GM21619 (cell line): ENCODE results near the gene C4BPB.

Experiments
- ATAC-seq: cut with Tn5 transposase; IDR thresholded peaks from one replicate; pipeline ENCODE4 v1.9.1; 2021; ENCODE audit not compliant: unreplicated experiment

The C4BPB gene

DNA sequence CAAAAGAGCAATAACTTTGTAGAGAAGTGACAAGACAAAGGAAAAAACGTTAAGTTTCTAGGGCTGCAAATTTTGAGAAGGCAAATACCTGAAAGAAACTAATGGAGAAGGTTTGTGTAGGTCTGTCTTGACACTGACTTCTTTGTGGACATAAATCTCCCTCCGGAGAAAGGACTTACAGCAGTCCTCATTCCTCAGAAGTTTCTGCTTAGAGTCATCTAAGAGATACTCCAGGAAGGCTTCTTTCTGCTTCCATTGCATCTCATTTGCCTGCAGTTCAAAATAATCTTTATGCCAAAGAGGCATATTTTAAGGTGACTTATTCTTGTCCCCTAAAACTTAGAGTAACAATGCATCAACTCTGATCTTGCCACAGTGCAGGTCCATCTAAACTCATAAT lies 4.4 kb upstream of the C4BPB start:
- no peak for ATAC-seq

- peak; percentile 84 for ATAC-seq
Observed at GRCh38 chr1:207084701-207085180, 3.9 kb upstream of the C4BPB start.

DNA sequence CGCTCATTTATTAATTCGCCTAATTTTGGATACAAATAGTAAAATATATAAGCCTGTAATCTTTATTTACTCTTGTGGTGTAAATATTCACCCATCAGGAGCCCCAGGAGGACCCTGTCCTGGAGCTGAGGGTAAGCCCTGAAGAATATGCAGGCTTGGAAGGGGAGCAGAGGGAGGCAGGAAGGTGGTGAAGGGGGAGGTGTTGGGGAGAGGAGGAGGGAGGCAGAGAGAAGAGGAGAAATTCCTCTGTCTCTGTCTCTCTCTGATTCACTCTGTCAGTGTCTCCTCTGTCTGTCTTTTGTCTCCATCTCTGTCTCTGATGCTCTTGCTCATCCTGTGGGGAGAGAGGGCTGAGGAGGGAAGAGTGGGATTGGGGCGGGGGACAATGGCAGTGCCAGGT lies 2.8 kb upstream of the C4BPB start:
- ATAC-seq, result no peak

- ATAC-seq, result no peak
Observed at GRCh38 chr1:207088161-207088560, 499 bp upstream of the C4BPB start.

DNA sequence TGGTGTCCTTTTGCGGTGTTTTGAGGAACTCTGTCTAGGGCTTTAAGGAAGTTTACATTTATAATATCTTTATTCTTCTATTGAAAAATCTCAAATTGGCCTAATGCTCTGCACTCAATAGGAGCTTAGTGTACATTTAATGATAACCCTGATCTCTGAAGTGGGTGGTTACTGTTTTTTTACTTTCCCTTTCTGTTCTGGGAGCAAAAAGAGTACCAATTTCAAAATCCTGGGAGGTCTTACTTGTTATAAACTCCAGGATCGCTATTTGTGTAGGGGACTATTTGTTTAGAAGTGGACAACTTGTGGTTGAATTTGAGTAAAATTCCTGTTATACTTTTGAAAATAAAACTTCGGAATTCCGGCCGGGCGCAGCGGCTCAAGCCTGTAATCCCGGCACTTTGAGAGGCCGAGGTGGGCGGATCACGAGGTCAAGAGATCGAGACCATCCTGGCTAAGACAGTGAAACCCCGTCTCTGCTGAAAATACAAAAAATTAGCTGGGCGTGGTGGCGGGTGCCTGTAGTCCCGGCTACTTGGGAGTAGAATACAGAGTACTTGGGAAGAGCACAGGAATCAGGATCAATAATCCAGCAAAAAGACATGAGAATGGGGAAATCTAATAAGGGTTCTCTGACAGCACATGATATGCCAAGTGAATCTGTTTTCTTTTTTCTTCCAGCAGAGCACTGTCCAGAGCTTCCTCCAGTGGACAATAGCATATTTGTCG lies 1.1 kb downstream of the C4BPB start:
- no peak for ATAC-seq

DNA sequence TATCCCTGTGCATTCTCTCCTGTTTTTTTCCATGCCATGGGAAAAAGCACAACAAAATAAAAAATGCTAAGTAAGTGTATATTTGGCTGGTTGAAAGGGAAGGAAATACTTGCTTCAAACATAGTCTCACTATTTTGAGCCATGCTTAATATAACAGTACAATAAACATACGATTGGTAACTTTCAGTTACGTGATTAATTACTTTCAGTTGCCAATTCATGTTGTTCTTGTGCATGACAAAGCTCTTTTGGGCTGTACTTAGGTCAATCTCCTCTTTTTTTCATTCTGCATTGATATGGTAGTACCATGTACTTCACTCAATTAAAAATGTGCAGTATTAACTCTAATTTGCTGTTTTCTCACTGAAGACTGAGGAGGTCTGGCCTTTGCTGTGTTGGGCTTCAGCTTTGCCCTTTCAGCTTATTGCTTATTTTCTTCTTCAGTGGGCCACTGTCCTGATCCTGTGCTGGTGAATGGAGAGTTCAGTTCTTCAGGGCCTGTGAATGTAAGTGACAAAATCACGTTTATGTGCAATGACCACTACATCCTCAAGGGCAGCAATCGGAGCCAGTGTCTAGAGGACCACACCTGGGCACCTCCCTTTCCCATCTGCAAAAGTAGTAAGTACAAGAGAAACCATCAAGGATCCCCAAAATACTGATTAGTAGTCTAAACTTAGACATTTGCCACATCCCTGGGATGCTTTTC lies 2.7 kb downstream of the C4BPB start:
- no peak for ATAC-seq

GRCh38 chr1:207093944-207094343 lies 5.3 kb downstream of the C4BPB start:
- ATAC-seq, result no peak

DNA sequence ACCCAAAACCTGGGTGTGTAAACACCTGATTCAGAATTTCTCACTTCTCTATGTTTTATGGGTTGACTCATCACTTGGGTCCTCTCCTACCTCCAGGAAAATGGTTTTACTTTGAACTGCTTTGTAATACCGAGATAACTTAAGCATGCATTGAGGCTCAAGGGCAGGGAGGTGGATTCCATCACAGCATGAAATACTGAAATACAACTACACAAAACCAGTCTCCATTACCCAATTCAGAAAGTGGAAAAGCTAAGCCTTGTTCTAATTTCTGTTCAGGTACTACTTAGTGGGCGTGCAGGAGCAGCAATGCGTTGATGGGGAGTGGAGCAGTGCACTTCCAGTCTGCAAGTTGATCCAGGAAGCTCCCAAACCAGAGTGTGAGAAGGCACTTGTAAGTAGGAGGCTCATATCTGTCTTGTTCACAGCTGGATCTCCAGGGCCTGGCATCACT lies 9.2 kb downstream of the C4BPB start:
- peak; percentile 84 for ATAC-seq

DNA sequence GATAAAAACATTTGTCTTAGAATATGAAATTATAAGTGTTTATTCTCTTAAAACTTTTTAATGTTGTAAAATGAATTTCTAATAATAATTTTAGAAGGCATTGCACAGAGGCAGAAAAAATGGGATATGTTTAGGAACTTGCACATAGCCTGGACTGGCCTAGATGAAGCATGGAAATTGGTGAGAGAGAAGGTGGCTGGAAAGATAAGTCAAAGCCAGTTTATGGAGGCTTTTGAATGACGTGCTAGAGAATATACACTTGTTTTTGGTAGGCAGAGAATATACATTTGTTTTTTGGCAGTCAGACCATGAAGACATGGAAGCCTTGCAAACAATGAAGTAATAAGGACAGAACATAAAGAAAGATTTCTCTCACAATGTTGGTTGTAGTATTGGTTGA lies 13.1 kb downstream of the C4BPB start:
- ATAC-seq, result no peak

- no peak for ATAC-seq
Observed at GRCh38 chr1:207102146-207102545, 13.5 kb downstream of the C4BPB start.

GRCh38 chr1:207102659-207103058 lies 14.0 kb downstream of the C4BPB start:
- no peak for ATAC-seq

DNA sequence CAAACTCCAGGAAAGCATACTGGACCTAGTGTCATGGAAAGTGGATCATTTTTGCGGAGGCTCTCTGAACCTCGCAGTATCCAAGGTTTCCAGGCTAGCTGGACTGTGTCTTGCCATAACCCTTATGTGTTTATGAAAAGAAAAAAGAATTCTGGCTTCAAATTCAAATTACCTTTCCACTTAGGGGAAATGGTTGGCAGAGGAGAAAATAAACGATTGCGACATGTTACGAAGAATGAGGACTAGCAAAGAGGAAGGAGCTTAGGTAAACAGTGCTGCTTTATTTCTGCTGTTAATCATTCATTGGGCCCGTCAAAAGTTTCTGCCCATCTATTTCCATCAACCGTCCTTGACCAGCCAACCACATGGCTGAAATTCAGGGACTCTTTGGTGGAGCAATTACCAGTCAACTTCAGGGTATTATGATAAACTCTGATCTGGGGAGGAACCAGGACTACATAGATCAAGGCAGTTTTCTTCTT lies 15.3 kb downstream of the C4BPB start, which contains the start of gene C4BPA:
Gene C4BPA, plus strand, starts transcription at position 342 of the 482 bp plus-strand sequence. CDS start 8,793 bp downstream, outside the sequence.
- no peak for ATAC-seq

DNA sequence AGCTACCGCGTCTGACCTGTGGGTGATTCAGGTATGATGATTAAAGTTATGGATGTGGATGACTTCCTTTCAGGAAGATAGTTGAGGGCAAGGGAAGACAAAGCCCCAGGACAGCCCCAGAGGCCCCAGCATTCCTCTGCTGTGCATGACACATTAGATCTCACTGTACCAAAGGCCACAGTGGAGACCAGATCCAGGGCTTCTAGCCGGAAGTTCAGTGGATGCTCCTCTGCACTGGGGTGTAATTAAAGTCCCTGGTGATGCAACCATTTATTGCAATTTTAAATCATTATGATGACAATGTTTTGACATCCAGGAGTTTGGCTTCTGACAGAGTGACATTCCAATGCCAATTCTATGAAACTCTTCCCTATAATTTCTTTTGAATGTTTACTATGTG lies 20.3 kb downstream of the C4BPB start:
- no peak for ATAC-seq

GRCh38 chr1:207112616-207113296 lies 24.1 kb downstream of the C4BPB start:
- ATAC-seq, result no peak

DNA sequence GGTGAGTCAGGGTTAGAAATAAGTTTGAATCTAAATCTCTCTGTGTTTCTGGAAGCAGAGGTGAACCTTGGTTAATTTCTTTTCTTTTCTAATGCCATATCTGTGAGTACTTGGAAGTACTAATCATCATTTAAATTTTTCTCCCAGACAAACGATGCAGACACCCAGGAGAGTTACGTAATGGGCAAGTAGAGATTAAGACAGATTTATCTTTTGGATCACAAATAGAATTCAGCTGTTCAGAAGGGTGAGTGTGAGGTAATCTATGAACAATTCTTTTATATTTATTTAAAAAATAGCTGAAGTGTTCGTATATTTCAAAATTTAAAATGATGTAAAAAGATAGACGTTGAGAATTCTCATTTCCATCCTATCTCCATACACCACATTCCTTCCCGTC lies 26.6 kb downstream of the C4BPB start:
- ATAC-seq, result no peak

DNA sequence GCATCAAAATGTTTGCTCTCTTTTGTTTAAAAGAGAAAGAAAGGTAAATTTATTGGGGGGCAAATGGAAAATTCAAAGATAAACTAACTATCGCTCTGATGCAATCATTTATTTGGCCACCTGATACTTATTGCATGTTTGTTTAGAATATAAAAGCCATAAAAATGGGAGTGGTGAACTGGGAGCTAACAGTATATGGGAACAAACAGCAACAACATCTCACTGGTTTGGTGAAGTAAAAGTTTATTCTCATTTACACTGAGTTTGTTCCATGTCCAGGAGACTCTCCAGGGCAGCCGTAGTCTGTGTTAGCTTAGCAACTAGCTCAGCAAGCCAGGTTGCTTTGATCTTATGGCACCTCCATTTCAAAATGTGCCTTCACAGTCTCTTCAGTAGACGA lies 35.7 kb downstream of the C4BPB start:
- no peak for ATAC-seq

GRCh38 chr1:207128336-207128921 lies 39.8 kb downstream of the C4BPB start:
- ATAC-seq, result no peak

DNA sequence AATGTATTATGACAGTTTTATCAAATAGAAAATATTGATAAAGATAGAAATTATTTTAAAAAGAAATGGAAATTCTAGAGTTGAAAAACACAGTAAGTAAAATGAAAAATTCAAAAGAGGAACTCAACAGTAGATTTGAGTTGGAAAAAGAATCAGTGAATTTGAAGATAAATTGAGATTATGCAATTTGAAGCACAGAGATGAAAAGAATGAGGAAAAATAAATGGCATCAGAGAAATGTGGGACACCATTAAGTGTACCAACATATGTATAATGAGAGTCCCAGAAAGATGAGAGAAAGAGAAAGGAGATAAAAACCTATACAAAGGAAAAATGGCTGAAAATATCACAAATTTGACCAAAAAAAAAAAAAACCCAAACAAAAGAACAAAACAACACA lies 40.4 kb downstream of the C4BPB start:
- no peak for ATAC-seq

- ATAC-seq, result no peak
Observed at GRCh38 chr1:207130252-207131036, 41.8 kb downstream of the C4BPB start.

DNA sequence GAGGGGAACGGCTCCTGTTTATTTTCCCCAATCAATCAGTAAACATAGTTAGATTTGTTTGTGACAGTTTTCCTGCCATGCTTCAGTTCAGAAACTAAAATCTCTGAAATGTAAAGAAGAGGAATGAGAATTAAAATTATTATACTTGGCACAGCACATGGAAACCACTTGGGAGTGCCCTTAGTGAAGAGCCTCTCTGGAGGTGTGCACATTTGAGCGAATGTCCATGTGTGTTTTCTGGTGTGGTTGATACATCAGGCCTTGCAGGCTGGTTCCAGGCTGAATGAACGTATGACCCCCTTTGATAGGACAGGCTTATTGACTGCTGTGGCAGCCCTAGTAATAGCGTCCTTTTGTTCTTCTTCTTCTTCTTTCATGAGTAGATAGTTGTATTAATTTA lies 42.5 kb downstream of the C4BPB start:
- ATAC-seq, result no peak
